ENCODE data around the gene TBC1D19.
A peak's percentile ranks its signal among the peaks of the same experiment; 100 is the strongest.
"Not testable (repeated sequence)": the region's sequence is repeated elsewhere in the genome, so short reads cannot be mapped to it uniquely, and the experiment has no call there.

The TBC1D19 gene

GRCh38 chr4:26690506-26690905, 106.6 kb downstream of the TBC1D19 start:
- DNase-seq: no peak

- DNase-seq: peak; percentile 76
These were observed 108.3 kb downstream of the TBC1D19 start for GRCh38 chr4:26692014-26692726.

- DNase-seq: not testable (repeated sequence)
These were observed 110.2 kb downstream of the TBC1D19 start for GRCh38 chr4:26694131-26694530.

GRCh38 chr4:26700110-26700509, 116.2 kb downstream of the TBC1D19 start:
- DNase-seq: no peak

GRCh38 chr4:26701095-26701494, 117.2 kb downstream of the TBC1D19 start:
- DNase-seq: no peak

- peak; percentile 27 for DNase-seq
These were observed 117.9 kb downstream of the TBC1D19 start for GRCh38 chr4:26701786-26702227.

- DNase-seq: no peak
These were observed 123.5 kb downstream of the TBC1D19 start for GRCh38 chr4:26707342-26707741.

- no peak for DNase-seq
These were observed 125.4 kb downstream of the TBC1D19 start for GRCh38 chr4:26709246-26709645.

- DNase-seq: no peak
These were observed 129.8 kb downstream of the TBC1D19 start for GRCh38 chr4:26713563-26714151.

- no peak for DNase-seq
These were observed 131.9 kb downstream of the TBC1D19 start for GRCh38 chr4:26715636-26716242.

GRCh38 chr4:26717332-26717731, 133.4 kb downstream of the TBC1D19 start:
- peak; percentile 88 for DNase-seq

- DNase-seq: peak; percentile 21
These were observed 136.2 kb downstream of the TBC1D19 start for GRCh38 chr4:26719954-26720552.

- no peak for DNase-seq
These were observed 137.8 kb downstream of the TBC1D19 start for GRCh38 chr4:26721685-26722084.

GRCh38 chr4:26723216-26723615, 139.3 kb downstream of the TBC1D19 start:
- DNase-seq: no peak

- no peak for DNase-seq
These were observed 140.7 kb downstream of the TBC1D19 start for GRCh38 chr4:26724534-26724933.

- DNase-seq: no peak
These were observed 142.9 kb downstream of the TBC1D19 start for GRCh38 chr4:26726655-26727387.

GRCh38 chr4:26727844-26728243, 144.0 kb downstream of the TBC1D19 start:
- no peak for DNase-seq

GRCh38 chr4:26729027-26729426, 145.1 kb downstream of the TBC1D19 start:
- DNase-seq: no peak

GRCh38 chr4:26729547-26729946, 145.7 kb downstream of the TBC1D19 start:
- DNase-seq: no peak

GRCh38 chr4:26731351-26732035, 147.6 kb downstream of the TBC1D19 start:
- DNase-seq: no peak

- no peak for DNase-seq
These were observed 148.5 kb downstream of the TBC1D19 start for GRCh38 chr4:26732356-26732755.

GRCh38 chr4:26736621-26737020, 152.7 kb downstream of the TBC1D19 start:
- DNase-seq: peak; percentile 7

Data from EL (cell line).